GM23338 (cell line): ENCODE results near the gene SH3D19.

Experiments
- CREB1 ChIP-seq: fragments of 250-450 bp; sonication (Bioruptor Pico); IDR thresholded peaks from 2 replicates; pipeline ENCODE4 v1.5.0; 2020; ENCODE audit warnings: low read depth, mild to moderate bottlenecking, moderate library complexity
- EZH2 ChIP-seq: fragments of 200-600 bp; sonication (generic); IDR thresholded peaks from one replicate; pipeline ENCODE4 v1.8.0; 2017; ENCODE audit warnings: antibody characterized with exemption, mild to moderate bottlenecking, low read depth; ENCODE audit not compliant: unreplicated experiment
- EZH2phosphoT487 ChIP-seq: fragments of 200-600 bp; sonication (generic); IDR thresholded peaks from one replicate; pipeline ENCODE4 v1.8.1; 2018; ENCODE audit warnings: antibody characterized with exemption; ENCODE audit not compliant: unreplicated experiment
- JUNB ChIP-seq: IDR thresholded peaks from one replicate; pipeline ENCODE4 v1.6.1; 2016; ENCODE audit warnings: antibody characterized with exemption; ENCODE audit not compliant: unreplicated experiment
- TF ChIP-seq, protein P1 (sequence below), 2 experiments: fragments of 200-600 bp in 1 of 2; sonication (generic) in 1 of 2; conservative IDR thresholded peaks; 2 replicates each; pipeline versions ENCODE4 v1.5.1 to v1.6.1; 2016 to 2017; ENCODE audit warnings: antibody characterized with exemption in 2 of 2, low read depth in 2 of 2, mild to moderate bottlenecking in 2 of 2, moderate library complexity in 1 of 2
- TF ChIP-seq, protein P2 (sequence below): IDR thresholded peaks from 2 replicates; pipeline ENCODE4 v1.6.1; 2016; ENCODE audit warnings: antibody characterized with exemption

GRCh38 chr4:151250706-151251105, 74.7 kb downstream of the SH3D19 start:
- TF ChIP-seq, protein P1, sequence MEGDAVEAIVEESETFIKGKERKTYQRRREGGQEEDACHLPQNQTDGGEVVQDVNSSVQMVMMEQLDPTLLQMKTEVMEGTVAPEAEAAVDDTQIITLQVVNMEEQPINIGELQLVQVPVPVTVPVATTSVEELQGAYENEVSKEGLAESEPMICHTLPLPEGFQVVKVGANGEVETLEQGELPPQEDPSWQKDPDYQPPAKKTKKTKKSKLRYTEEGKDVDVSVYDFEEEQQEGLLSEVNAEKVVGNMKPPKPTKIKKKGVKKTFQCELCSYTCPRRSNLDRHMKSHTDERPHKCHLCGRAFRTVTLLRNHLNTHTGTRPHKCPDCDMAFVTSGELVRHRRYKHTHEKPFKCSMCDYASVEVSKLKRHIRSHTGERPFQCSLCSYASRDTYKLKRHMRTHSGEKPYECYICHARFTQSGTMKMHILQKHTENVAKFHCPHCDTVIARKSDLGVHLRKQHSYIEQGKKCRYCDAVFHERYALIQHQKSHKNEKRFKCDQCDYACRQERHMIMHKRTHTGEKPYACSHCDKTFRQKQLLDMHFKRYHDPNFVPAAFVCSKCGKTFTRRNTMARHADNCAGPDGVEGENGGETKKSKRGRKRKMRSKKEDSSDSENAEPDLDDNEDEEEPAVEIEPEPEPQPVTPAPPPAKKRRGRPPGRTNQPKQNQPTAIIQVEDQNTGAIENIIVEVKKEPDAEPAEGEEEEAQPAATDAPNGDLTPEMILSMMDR (conservative IDR thresholded peaks at IDR 0.05; ENCODE audit: low read depth in 2 of 2): no peak
- TF ChIP-seq, protein P2, sequence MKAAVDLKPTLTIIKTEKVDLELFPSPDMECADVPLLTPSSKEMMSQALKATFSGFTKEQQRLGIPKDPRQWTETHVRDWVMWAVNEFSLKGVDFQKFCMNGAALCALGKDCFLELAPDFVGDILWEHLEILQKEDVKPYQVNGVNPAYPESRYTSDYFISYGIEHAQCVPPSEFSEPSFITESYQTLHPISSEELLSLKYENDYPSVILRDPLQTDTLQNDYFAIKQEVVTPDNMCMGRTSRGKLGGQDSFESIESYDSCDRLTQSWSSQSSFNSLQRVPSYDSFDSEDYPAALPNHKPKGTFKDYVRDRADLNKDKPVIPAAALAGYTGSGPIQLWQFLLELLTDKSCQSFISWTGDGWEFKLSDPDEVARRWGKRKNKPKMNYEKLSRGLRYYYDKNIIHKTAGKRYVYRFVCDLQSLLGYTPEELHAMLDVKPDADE: no peak
- no peak for TF ChIP-seq CREB1
- TF ChIP-seq EZH2phosphoT487: no peak
- TF ChIP-seq EZH2: no peak
- no peak for TF ChIP-seq JUNB
